B cell (primary cell): Measurements from ENCODE around the gene NRIP2.

Experiments
- EZH2 ChIP-seq: IDR thresholded peaks from 2 replicates; pipeline ENCODE4 v1.6.1; 2012; ENCODE audit warnings: borderline replicate concordance, low read depth, mild to moderate bottlenecking, moderate library complexity, low read length; ENCODE audit not compliant: insufficient read depth, poor library complexity, severe bottlenecking
- TF ChIP-seq, protein P1 (sequence below): fragments of 200-600 bp; IDR thresholded peaks from one replicate; pipeline ENCODE4 v1.8.0; 2022; ENCODE audit warnings: antibody characterized with exemption, mild to moderate bottlenecking

GRCh38 chr12:2811801-2812200 lies 23.0 kb downstream of the NRIP2 start:
- TF ChIP-seq, protein P1, sequence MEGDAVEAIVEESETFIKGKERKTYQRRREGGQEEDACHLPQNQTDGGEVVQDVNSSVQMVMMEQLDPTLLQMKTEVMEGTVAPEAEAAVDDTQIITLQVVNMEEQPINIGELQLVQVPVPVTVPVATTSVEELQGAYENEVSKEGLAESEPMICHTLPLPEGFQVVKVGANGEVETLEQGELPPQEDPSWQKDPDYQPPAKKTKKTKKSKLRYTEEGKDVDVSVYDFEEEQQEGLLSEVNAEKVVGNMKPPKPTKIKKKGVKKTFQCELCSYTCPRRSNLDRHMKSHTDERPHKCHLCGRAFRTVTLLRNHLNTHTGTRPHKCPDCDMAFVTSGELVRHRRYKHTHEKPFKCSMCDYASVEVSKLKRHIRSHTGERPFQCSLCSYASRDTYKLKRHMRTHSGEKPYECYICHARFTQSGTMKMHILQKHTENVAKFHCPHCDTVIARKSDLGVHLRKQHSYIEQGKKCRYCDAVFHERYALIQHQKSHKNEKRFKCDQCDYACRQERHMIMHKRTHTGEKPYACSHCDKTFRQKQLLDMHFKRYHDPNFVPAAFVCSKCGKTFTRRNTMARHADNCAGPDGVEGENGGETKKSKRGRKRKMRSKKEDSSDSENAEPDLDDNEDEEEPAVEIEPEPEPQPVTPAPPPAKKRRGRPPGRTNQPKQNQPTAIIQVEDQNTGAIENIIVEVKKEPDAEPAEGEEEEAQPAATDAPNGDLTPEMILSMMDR, result no peak
- no peak for TF ChIP-seq EZH2
